ENCODE data around the gene LAMTOR2. TPM values are rescaled to one million over a fixed set of nuclear protein-coding genes. Genes with fewer than 3 reads are reported as not detected.

The LAMTOR2 gene
- total RNA-seq, 1 donor = 36.6 TPM

DNA sequence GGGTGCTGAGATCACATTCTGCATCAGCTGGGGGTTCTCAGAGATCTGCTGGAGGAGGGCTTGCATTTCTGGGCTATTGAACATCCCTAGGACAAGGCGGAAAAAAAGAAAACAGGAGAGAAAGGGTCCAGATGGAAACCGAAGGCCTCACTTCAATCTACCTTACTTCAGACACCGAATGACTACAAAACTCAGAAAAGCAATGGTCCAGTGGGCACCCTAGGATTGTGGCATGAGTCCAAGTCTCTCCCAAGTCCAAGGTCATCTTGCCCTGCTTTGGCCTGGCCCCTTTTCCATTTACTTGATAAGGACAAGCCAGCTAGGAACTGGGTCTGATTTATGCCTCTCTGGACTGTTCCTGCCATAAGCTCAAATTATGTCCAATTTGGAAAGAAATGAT lies 11.8 kb upstream of the LAMTOR2 start:
- peak; percentile 71 for DNase-seq (ENCODE audit: insufficient read length, low spot score, missing footprints)
- no peak overlapping the region for H3K27ac ChIP-seq (ENCODE audit: low read depth, low read length)
- peaks cover 26% of the 10 kb centered on the region for H3K36me3 ChIP-seq (ENCODE audit: insufficient read depth, low read length)
- no peaks in the 10 kb centered on the region for H3K27me3 ChIP-seq (ENCODE audit: insufficient read depth, low read length)
- H3K4me3 ChIP-seq (ENCODE audit: insufficient read depth, low read length) = no peak overlapping the region
- H3K79me2 ChIP-seq (ENCODE audit: insufficient read depth, low read length) = no peaks in the 10 kb centered on the region
- TF ChIP-seq, protein P1, sequence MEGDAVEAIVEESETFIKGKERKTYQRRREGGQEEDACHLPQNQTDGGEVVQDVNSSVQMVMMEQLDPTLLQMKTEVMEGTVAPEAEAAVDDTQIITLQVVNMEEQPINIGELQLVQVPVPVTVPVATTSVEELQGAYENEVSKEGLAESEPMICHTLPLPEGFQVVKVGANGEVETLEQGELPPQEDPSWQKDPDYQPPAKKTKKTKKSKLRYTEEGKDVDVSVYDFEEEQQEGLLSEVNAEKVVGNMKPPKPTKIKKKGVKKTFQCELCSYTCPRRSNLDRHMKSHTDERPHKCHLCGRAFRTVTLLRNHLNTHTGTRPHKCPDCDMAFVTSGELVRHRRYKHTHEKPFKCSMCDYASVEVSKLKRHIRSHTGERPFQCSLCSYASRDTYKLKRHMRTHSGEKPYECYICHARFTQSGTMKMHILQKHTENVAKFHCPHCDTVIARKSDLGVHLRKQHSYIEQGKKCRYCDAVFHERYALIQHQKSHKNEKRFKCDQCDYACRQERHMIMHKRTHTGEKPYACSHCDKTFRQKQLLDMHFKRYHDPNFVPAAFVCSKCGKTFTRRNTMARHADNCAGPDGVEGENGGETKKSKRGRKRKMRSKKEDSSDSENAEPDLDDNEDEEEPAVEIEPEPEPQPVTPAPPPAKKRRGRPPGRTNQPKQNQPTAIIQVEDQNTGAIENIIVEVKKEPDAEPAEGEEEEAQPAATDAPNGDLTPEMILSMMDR (IDR thresholded peaks at IDR 0.05; ENCODE audit: extremely low read depth, low read depth, low read length) = no peak
- H2AFZ ChIP-seq (ENCODE audit: low read length) = no peak overlapping the region
- H3K9me3 ChIP-seq (ENCODE audit: low read depth, low read length) = no peaks in the 10 kb centered on the region
- no peak overlapping the region for H3K4me2 ChIP-seq (ENCODE audit: insufficient read depth, low read length)
- peaks cover 3% of the 10 kb centered on the region for H4K20me1 ChIP-seq (ENCODE audit: insufficient read depth, low read length)
- H3K4me1 ChIP-seq (ENCODE audit: insufficient read depth, low read length) = peaks cover 9% of the 10 kb centered on the region

DNA sequence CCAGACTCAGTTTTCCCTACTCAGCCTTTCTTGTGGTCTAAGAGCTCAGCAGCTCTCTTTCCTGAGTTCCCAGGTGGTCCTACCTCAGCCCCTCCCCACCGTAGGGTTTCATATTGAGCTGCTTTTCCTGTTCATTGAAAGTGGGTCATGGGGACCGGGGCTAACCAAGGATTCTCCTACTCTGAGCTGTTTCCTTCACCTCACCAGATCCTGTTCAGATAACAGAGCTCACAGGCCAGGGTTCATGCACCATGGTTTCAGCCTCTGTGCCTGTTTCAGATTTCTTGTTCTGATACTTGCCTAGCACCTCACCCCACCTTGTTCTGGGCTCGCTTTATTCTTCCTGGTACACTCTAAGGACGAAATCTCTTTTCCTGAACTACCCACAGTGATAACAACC lies 9.5 kb upstream of the LAMTOR2 start:
- Histone ChIP-seq H3K27me3 (ENCODE audit: insufficient read depth, low read length) (no peaks in the 10 kb centered on the region), H3K9me3 (ENCODE audit: low read depth, low read length) (no peaks in the 10 kb centered on the region), H3K79me2 (ENCODE audit: insufficient read depth, low read length) (no peaks in the 10 kb centered on the region), H3K36me3 (ENCODE audit: insufficient read depth, low read length) (peaks cover 41% of the 10 kb centered on the region), H3K4me2 (ENCODE audit: insufficient read depth, low read length) (no peak overlapping the region), H3K4me1 (ENCODE audit: insufficient read depth, low read length) (peaks cover 9% of the 10 kb centered on the region), H2AFZ (ENCODE audit: low read length) (no peak overlapping the region), H3K27ac (ENCODE audit: low read depth, low read length) (no peak overlapping the region), H3K4me3 (ENCODE audit: insufficient read depth, low read length) (no peak overlapping the region), H4K20me1 (ENCODE audit: insufficient read depth, low read length) (peaks cover 3% of the 10 kb centered on the region)
- TF ChIP-seq, protein P1 (IDR thresholded peaks at IDR 0.05; ENCODE audit: extremely low read depth, low read depth, low read length) = no peak
- DNase-seq (ENCODE audit: insufficient read length, low spot score, missing footprints) = no peak

- Histone ChIP-seq H3K9me3 (ENCODE audit: low read depth, low read length) (no peaks in the 10 kb centered on the region), H2AFZ (ENCODE audit: low read length) (no peak overlapping the region), H3K27me3 (ENCODE audit: insufficient read depth, low read length) (no peaks in the 10 kb centered on the region), H4K20me1 (ENCODE audit: insufficient read depth, low read length) (peaks cover 10% of the 10 kb centered on the region), H3K36me3 (ENCODE audit: insufficient read depth, low read length) (peaks cover 37% of the 10 kb centered on the region), H3K4me1 (ENCODE audit: insufficient read depth, low read length) (peaks cover 5% of the 10 kb centered on the region), H3K4me3 (ENCODE audit: insufficient read depth, low read length) (no peak overlapping the region), H3K79me2 (ENCODE audit: insufficient read depth, low read length) (peaks cover 19% of the 10 kb centered on the region), H3K4me2 (ENCODE audit: insufficient read depth, low read length) (no peak overlapping the region), H3K27ac (ENCODE audit: low read depth, low read length) (no peak overlapping the region)
- TF ChIP-seq, protein P1 (IDR thresholded peaks at IDR 0.05; ENCODE audit: extremely low read depth, low read depth, low read length) = no peak
- DNase-seq (ENCODE audit: insufficient read length, low spot score, missing footprints) = peak; percentile 11
These were observed 5.8 kb upstream of the LAMTOR2 start for GRCh38 chr1:156048663-156049258.

DNA sequence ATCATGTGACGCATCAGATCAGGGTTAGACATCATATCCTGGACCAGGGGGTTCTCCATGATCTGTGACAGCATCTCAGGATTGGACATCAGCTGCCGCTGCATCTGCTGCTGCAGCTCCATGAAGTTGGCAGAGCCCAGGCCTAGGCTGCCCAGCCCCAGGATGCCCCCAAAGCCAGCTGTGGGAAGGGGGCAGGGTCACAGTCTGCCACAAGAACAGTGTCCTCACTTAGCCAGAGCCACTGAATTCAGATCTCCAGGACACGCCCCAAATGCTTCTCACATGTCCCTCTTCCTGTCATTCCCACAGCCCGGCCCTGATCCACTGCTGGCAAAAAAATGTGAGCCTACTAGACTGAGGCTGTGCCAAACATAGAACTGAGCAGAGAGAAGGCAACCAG lies 4.2 kb upstream of the LAMTOR2 start:
- TF ChIP-seq, protein P1 (IDR thresholded peaks at IDR 0.05; ENCODE audit: extremely low read depth, low read depth, low read length) = no peak
- Histone ChIP-seq H3K27me3 (ENCODE audit: insufficient read depth, low read length) (no peaks in the 10 kb centered on the region), H3K4me3 (ENCODE audit: insufficient read depth, low read length) (no peak overlapping the region), H3K9me3 (ENCODE audit: low read depth, low read length) (no peaks in the 10 kb centered on the region), H3K4me2 (ENCODE audit: insufficient read depth, low read length) (no peak overlapping the region), H3K4me1 (ENCODE audit: insufficient read depth, low read length) (peaks cover 14% of the 10 kb centered on the region), H3K27ac (ENCODE audit: low read depth, low read length) (no peak overlapping the region), H4K20me1 (ENCODE audit: insufficient read depth, low read length) (peaks cover 10% of the 10 kb centered on the region), H3K79me2 (ENCODE audit: insufficient read depth, low read length) (peaks cover 26% of the 10 kb centered on the region), H3K36me3 (ENCODE audit: insufficient read depth, low read length) (peaks cover 30% of the 10 kb centered on the region), H2AFZ (ENCODE audit: low read length) (no peak overlapping the region)
- peak; percentile 81 for DNase-seq (ENCODE audit: insufficient read length, low spot score, missing footprints)
